HCT116 (cell line): ENCODE data around the gene KIF5C. TPM values are rescaled to one million over a fixed set of nuclear protein-coding genes. Genes with fewer than 3 reads are reported as not detected.

Experiments used
- ATAC-seq: fragments of 200-7000 bp; cut with Tn5 transposase; 2 replicates; pipeline ENCODE4 v1.9.1; 2020; ENCODE audit warnings: mild to moderate bottlenecking, moderate library complexity
- BruUV-seq: library from RNA; stranded (reverse); fragments of 400-500 nt; replicated peaks from 2 replicates; lab custom pipeline; 2021; lab: Mats Ljungman, UMichigan
- CTCF ChIA-PET: fragments of 300-600 bp; sonication (Branson Sonifier 250); formaldehyde crosslinking; loops from one replicate; lab custom pipeline; 2021; ENCODE audit warnings: antibody characterized with exemption; lab: Charles Lee
- POLR2A ChIA-PET: fragments of 300-600, 350-600 bp; sonication (Branson Sonifier 250); formaldehyde crosslinking; loops from one replicate; lab custom pipeline; 2021; ENCODE audit warnings: antibody characterized with exemption; lab: Charles Lee
- RAD21 ChIA-PET, 2 experiments: fragments of 300-600 bp; sonication (Branson Sonifier 250); formaldehyde crosslinking; loops; one replicate each; lab custom pipeline; 2023; ENCODE audit warnings: low total read pairs in 2 of 2; ENCODE audit not compliant: uncharacterized antibody in 2 of 2, unreplicated experiment in 2 of 2, low non-redundant PET in 1 of 2; lab: Charles Lee
- DNase-seq: peaks from one replicate; pipeline ENCODE4 v3.0.0-alpha.2; 2010; ENCODE audit warnings: low read depth, low spot score
- H2AFZ ChIP-seq: fragments of 200-600 bp; shearing (Covaris generic), sonication (generic); 2 replicates; pipeline ENCODE4 v1.6.1; 2017; ENCODE audit warnings: low read depth, mixed run types, mixed read lengths, antibody characterized with exemption, low read length; ENCODE audit not compliant: poor library complexity, severe bottlenecking
- H3K27ac ChIP-seq: 2 replicates; pipeline ENCODE4 v1.5.1; 2012; ENCODE audit warnings: low read depth, low read length
- H3K27me3 ChIP-seq: fragments of 200-600 bp; sonication (generic); 2 replicates; pipeline ENCODE4 v1.6.1; 2016; ENCODE audit warnings: mixed run types, low read length, mixed read lengths; ENCODE audit not compliant: insufficient read depth
- H3K36me3 ChIP-seq, 2 experiments: fragments of 200-500 bp in 1 of 2; fragments of 200-600 bp in 1 of 2; sonication (Bioruptor generic) in 1 of 2; sonication (generic) in 1 of 2; 2 replicates each; pipeline versions ENCODE4 v1.5.1 to v1.6.1; 2014 to 2016; ENCODE audit warnings: low read length in 2 of 2, inconsistent platforms in 1 of 2, mixed read lengths in 1 of 2, mixed run types in 1 of 2; ENCODE audit not compliant: insufficient read depth in 2 of 2, control insufficient read depth in 1 of 2
- H3K4me1 ChIP-seq, 2 experiments: fragments of 200-600 bp in 1 of 2; sonication (generic) in 1 of 2; 2 replicates each; pipeline versions ENCODE4 v1.5.1 to v1.6.1; 2012 to 2017; ENCODE audit warnings: low read length in 2 of 2, inconsistent platforms in 1 of 2, mild to moderate bottlenecking in 1 of 2, mixed read lengths in 1 of 2, mixed run types in 1 of 2, moderate library complexity in 1 of 2; ENCODE audit not compliant: insufficient read depth in 2 of 2, control insufficient read depth in 1 of 2
- H3K4me2 ChIP-seq: fragments of 200-600 bp; sonication (generic); 2 replicates; pipeline ENCODE4 v1.6.1; 2017; ENCODE audit warnings: mixed run types, low read length, mixed read lengths
- H3K4me3 ChIP-seq, 2 experiments: fragments of 200-600 bp in 1 of 2; sonication (generic) in 1 of 2; replicated peaks in 1 of 2; 2 replicates each; pipeline ENCODE4 v1.5.1; 2011 to 2016; ENCODE audit warnings: low read length in 2 of 2, control low read depth in 1 of 2, low read depth in 1 of 2, mild to moderate bottlenecking in 1 of 2, mixed read lengths in 1 of 2, mixed run types in 1 of 2
- H3K79me2 ChIP-seq: fragments of 200-600 bp; sonication (generic); 2 replicates; pipeline ENCODE4 v1.6.1; 2017; ENCODE audit warnings: mild to moderate bottlenecking, mixed run types, low read length, moderate library complexity, mixed read lengths; ENCODE audit not compliant: insufficient read depth
- H3K9ac ChIP-seq: fragments of 200-600 bp; sonication (generic); 2 replicates; pipeline ENCODE4 v1.6.1; 2016; ENCODE audit warnings: low read length, mixed read lengths
- H3K9me2 ChIP-seq: fragments of 200-600 bp; sonication (generic), shearing (Covaris generic); 2 replicates; pipeline ENCODE4 v1.6.1; 2017; ENCODE audit warnings: mixed run types, mild to moderate bottlenecking, moderate library complexity; ENCODE audit not compliant: insufficient read depth
- H3K9me3 ChIP-seq, 2 experiments: fragments of 200-500 bp in 1 of 2; fragments of 200-600 bp in 1 of 2; sonication (Bioruptor generic) in 1 of 2; sonication (generic) in 1 of 2; 2 replicates each; pipeline ENCODE4 v1.6.1; 2014 to 2017; ENCODE audit warnings: low read length in 2 of 2, mixed read lengths in 2 of 2, inconsistent platforms in 1 of 2, low read depth in 1 of 2, mild to moderate bottlenecking in 1 of 2, mixed run types in 1 of 2, moderate library complexity in 1 of 2; ENCODE audit not compliant: control insufficient read depth in 1 of 2, insufficient read depth in 1 of 2
- H4K20me1 ChIP-seq: fragments of 200-600 bp; sonication (generic), shearing (Covaris generic); 2 replicates; pipeline ENCODE4 v1.6.1; 2017; ENCODE audit warnings: mixed run types, mild to moderate bottlenecking, moderate library complexity; ENCODE audit not compliant: insufficient read depth
- CEBPB ChIP-seq: IDR thresholded peaks from 2 replicates; pipeline ENCODE4 v1.6.1; 2012; ENCODE audit warnings: low read depth
- CTCF ChIP-seq, 3 experiments: fragments of 200-600 bp in 1 of 3; sonication (generic) in 1 of 3; IDR thresholded peaks in 2 of 3; conservative IDR thresholded peaks in 1 of 3; 2 replicates each; pipeline ENCODE4 v1.5.1; 2012 to 2017; ENCODE audit warnings: low read depth in 2 of 3, low read length in 2 of 3, antibody characterized with exemption in 1 of 3, borderline replicate concordance in 1 of 3, control low read depth in 1 of 3, mild to moderate bottlenecking in 1 of 3, mixed read lengths in 1 of 3, mixed run types in 1 of 3, moderate library complexity in 1 of 3; ENCODE audit not compliant: insufficient read depth in 1 of 3
- ELF1 ChIP-seq: IDR thresholded peaks from 2 replicates; pipeline ENCODE4 v1.6.1; 2012; ENCODE audit warnings: low read depth, borderline replicate concordance
- EZH2 ChIP-seq: fragments of 200-600 bp; sonication (generic); IDR thresholded peaks from 2 replicates; pipeline ENCODE4 v1.6.1; 2017; ENCODE audit warnings: antibody characterized with exemption, mixed run types
- EZH2phosphoT487 ChIP-seq: fragments of 200-600 bp; IDR thresholded peaks from 2 replicates; pipeline ENCODE4 v1.6.1; 2018; ENCODE audit warnings: antibody characterized with exemption, borderline replicate concordance
- FOSL1 ChIP-seq: IDR thresholded peaks from 2 replicates; pipeline ENCODE4 v1.6.1; 2012; ENCODE audit warnings: low read depth
- JUND ChIP-seq: IDR thresholded peaks from 2 replicates; pipeline ENCODE4 v1.6.1; 2012
- MAX ChIP-seq: IDR thresholded peaks from 2 replicates; pipeline ENCODE4 v1.6.1; 2012
- POLR2AphosphoS5 ChIP-seq: IDR thresholded peaks from 2 replicates; pipeline ENCODE4 v1.6.1; 2011; ENCODE audit warnings: mild to moderate bottlenecking, low read depth, low read length, moderate library complexity
- RAD21 ChIP-seq: IDR thresholded peaks from 2 replicates; pipeline ENCODE4 v1.6.1; 2012; ENCODE audit warnings: low read depth, mild to moderate bottlenecking
- SRF ChIP-seq: IDR thresholded peaks from 2 replicates; pipeline ENCODE4 v1.6.1; 2012; ENCODE audit warnings: low read depth
- TCF7L2 ChIP-seq: IDR thresholded peaks from 2 replicates; pipeline ENCODE4 v1.7.0; 2011; ENCODE audit warnings: borderline replicate concordance, inconsistent platforms; ENCODE audit not compliant: insufficient read depth, insufficient read length; ENCODE audit errors: extremely low read depth
- YY1 ChIP-seq: IDR thresholded peaks from 2 replicates; pipeline ENCODE4 v1.6.1; 2011; ENCODE audit warnings: low read length, low read depth, moderate library complexity, mild to moderate bottlenecking; ENCODE audit not compliant: insufficient replicate concordance; ENCODE audit errors: extremely low read depth
- ZNF274 ChIP-seq: fragments of 200-500 bp; sonication (Bioruptor generic); IDR thresholded peaks from 2 replicates; pipeline ENCODE4 v1.6.1; 2014; ENCODE audit warnings: mild to moderate bottlenecking, low read depth, low read length, inconsistent platforms
- intact Hi-C: fragments of 100-400 bp; cut with micrococcal nuclease; formaldehyde crosslinking; loops from 2 replicates; pipeline ENCODE4 v1.10.0; 2022
- total RNA-seq: library from RNA; stranded (reverse); gene quantifications from one replicate; pipeline ENCODE4 v1.2.1, GENCODE V29; 2021; ENCODE audit not compliant: unreplicated experiment

KIF5C gene
- total RNA-seq, 1 experiment from 2014 or later: 6.5 TPM

DNA sequence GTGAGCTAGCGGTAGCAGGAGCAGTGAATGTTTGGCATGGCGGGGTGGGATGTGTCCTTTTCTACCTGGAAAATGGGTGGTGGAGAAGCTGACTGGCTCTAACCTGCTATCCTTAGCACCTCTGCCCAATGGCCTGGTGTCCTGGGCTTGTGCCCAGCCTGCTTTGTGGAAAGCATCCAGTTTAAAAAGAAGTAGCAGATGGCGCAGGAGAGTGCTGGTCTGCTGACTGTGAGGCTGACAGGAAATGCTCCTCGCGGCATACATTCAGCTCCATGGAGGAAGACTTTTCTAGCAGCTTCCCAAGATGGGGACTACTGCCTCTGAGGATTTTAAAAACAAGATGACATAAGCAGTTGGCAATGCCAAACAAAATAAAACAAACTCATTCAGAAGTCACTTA lies 107.3 kb downstream of the KIF5C start:
- ChIA-PET POLR2A (no interaction called here), RAD21 (no interaction called here), CTCF (no interaction called here)
- no TSS peak for BruUV-seq
- Histone ChIP-seq H3K4me1 (no peaks in the 10 kb centered on the region), H3K79me2 (no peaks in the 10 kb centered on the region), H3K36me3 (no peaks in the 10 kb centered on the region), H3K27me3 (no peaks in the 10 kb centered on the region), H4K20me1 (no peaks in the 10 kb centered on the region), H3K4me3 (no peak overlapping the region), H2AFZ (no peak overlapping the region), H3K4me2 (no peak overlapping the region), H3K9me2 (no peaks in the 10 kb centered on the region), H3K9ac (no peak overlapping the region), H3K27ac (no peak overlapping the region), H3K9me3 (no peaks in the 10 kb centered on the region)
- ATAC-seq (no peak), DNase-seq (no peak)
- intact Hi-C loops: no loop called here
- TF ChIP-seq CEBPB (no peak), TCF7L2 (no peak), JUND (no peak), RAD21 (no peak), POLR2AphosphoS5 (no peak), EZH2 (no peak), CTCF (IDR thresholded peaks at IDR 0.05 in 2 of 3, conservative IDR thresholded peaks at IDR 0.05 in 1 of 3; ENCODE audit: borderline replicate concordance in 1 of 3, insufficient read depth in 1 of 3, low read depth in 2 of 3, low read length in 2 of 3) (no peak), EZH2phosphoT487 (no peak), YY1 (no peak), ELF1 (no peak), ZNF274 (no peak), FOSL1 (no peak), SRF (no peak), MAX (no peak)
